A673 (cell line): Measurements from ENCODE around the gene BCAN. TPM values are rescaled to one million over a fixed set of nuclear protein-coding genes. Genes with fewer than 3 reads are reported as not detected.

Source experiments
- BruUV-seq: library from RNA; stranded (reverse); fragments of 400-500 nt; replicated peaks from 2 replicates; lab custom pipeline; 2021; lab: Mats Ljungman, UMichigan
- CTCF ChIA-PET: fragments of 300-600 bp; sonication (Branson Sonifier 250); formaldehyde crosslinking; loops from one replicate; lab custom pipeline; 2022; ENCODE audit warnings: antibody characterized with exemption; lab: Charles Lee
- POLR2A ChIA-PET: fragments of 300-600 bp; sonication (Branson Sonifier 250); formaldehyde crosslinking; loops from one replicate; lab custom pipeline; 2022; ENCODE audit warnings: antibody characterized with exemption; ENCODE audit not compliant: low non-redundant PET; lab: Charles Lee
- DNase-seq: peaks from one replicate; pipeline ENCODE4 v3.0.0-alpha.2; 2015; ENCODE audit warnings: low spot score
- H3K27ac ChIP-seq: fragments of 200-600 bp; sonication (generic); 2 replicates; pipeline ENCODE4 v1.5.1; 2016; ENCODE audit warnings: mixed run types, low read depth, mild to moderate bottlenecking, mixed read lengths, antibody characterized with exemption, low read length; ENCODE audit not compliant: poor library complexity, severe bottlenecking
- H3K27me3 ChIP-seq: fragments of 200-600 bp; sonication (generic); replicated peaks from 2 replicates; pipeline ENCODE4 v1.6.1; 2017; ENCODE audit warnings: mixed run types, low read depth, mild to moderate bottlenecking, mixed read lengths, antibody characterized with exemption, low read length; ENCODE audit not compliant: insufficient read depth, poor library complexity
- H3K36me3 ChIP-seq: fragments of 200-600 bp; sonication (generic); 2 replicates; pipeline ENCODE4 v1.6.1; 2016; ENCODE audit warnings: mixed run types, mild to moderate bottlenecking, mixed read lengths, antibody characterized with exemption, low read length; ENCODE audit not compliant: insufficient read depth, poor library complexity, severe bottlenecking
- H3K4me1 ChIP-seq: fragments of 200-600 bp; sonication (generic); 2 replicates; pipeline ENCODE4 v1.6.1; 2017; ENCODE audit warnings: mixed run types, mild to moderate bottlenecking, mixed read lengths, antibody characterized with exemption, low read length; ENCODE audit not compliant: insufficient read depth, poor library complexity, severe bottlenecking
- H3K4me3 ChIP-seq: fragments of 200-600 bp; sonication (generic); 2 replicates; pipeline ENCODE4 v1.5.1; 2016; ENCODE audit warnings: low read depth, mixed run types, mild to moderate bottlenecking, mixed read lengths, low read length; ENCODE audit not compliant: poor library complexity, severe bottlenecking
- H3K9me3 ChIP-seq: fragments of 200-600 bp; sonication (generic); 2 replicates; pipeline ENCODE4 v1.6.1; 2016; ENCODE audit warnings: mixed run types, low read depth, mild to moderate bottlenecking, mixed read lengths, antibody characterized with exemption, low read length; ENCODE audit not compliant: poor library complexity, severe bottlenecking
- CTCF ChIP-seq: fragments of 300-800, 200-600 bp; sonication (generic); conservative IDR thresholded peaks from 2 replicates; pipeline ENCODE4 v1.5.1; 2017; ENCODE audit warnings: low read depth, mild to moderate bottlenecking, antibody characterized with exemption, low read length, moderate library complexity, mixed read lengths
- EZH2 ChIP-seq: fragments of 200-600 bp; sonication (generic); IDR thresholded peaks from 2 replicates; pipeline ENCODE4 v1.6.1; 2017; ENCODE audit warnings: borderline replicate concordance, low read depth, mild to moderate bottlenecking, mixed read lengths, antibody characterized with exemption, low read length; ENCODE audit not compliant: poor library complexity, severe bottlenecking
- intact Hi-C: fragments of 100-400 bp; cut with micrococcal nuclease; formaldehyde crosslinking; loops from one replicate; pipeline ENCODE4 v1.10.0; 2022; ENCODE audit not compliant: unreplicated experiment
- total RNA-seq: library from RNA; stranded (reverse); gene quantifications from 2 replicates; pipeline ENCODE4 v1.2.3, GENCODE V29; 2021

The BCAN gene
- total RNA-seq, 1 experiment from 2014 or later, result not detected

DNA sequence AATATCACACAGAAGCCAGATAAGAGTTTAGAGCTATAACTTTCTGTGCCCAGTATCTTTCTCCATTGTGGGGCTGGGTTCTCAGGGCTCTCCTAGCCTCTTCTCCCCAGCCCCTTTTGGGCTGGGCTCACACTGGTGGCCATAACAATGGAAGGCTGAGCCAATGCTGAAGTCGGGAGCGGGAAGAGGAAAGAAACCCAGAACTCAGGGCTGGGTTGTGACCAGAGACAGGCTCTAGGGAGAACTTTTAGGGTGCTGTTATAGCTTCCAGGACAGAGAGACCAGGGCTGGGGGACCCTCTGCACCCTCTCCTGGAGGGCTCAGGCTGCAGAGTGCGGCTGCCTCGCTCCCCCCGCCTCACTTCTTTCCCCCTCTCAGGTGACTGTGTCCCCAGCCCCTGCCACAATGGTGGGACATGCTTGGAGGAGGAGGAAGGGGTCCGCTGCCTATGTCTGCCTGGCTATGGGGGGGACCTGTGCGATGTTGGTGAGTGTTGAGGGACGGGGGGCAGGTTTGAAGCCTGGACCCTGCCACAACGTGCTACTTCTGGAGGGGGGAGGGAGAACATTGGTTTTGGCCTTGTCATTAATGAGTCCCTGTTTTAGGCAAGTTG is 14.1 kb downstream of the BCAN start:
- Histone ChIP-seq H3K27me3 (peaks cover 64% of the 10 kb centered on the region), H3K9me3 (no peaks in the 10 kb centered on the region), H3K36me3 (no peaks in the 10 kb centered on the region), H3K4me1 (peaks cover 18% of the 10 kb centered on the region), H3K4me3 (no peak overlapping the region), H3K27ac (no peak overlapping the region)
- POLR2A ChIA-PET, result no interaction called here
- no TSS peak for BruUV-seq
- CTCF ChIA-PET, result interaction anchor here (1.0 to 1.6 kb wide), 5 partner anchors 9 to 270 kb away, joined by 3 to 6 read pairs (median 3); no protein-coding TSS in a partner anchor
- no peak for TF ChIP-seq EZH2
- no peak for TF ChIP-seq CTCF
- DNase-seq, result no peak
- intact Hi-C loops, result no loop called here

GRCh38 chr1:156656806-156657740 is 15.2 kb downstream of the BCAN start:
- intact Hi-C loops, result loop anchor here (1.0 kb wide), 1 partner anchor 31 kb away; no protein-coding TSS in a partner anchor
- no peaks in the 10 kb centered on the region for H3K36me3 ChIP-seq
- H3K4me1 ChIP-seq, result peaks cover 29% of the 10 kb centered on the region
- H3K27ac ChIP-seq, result no peak overlapping the region
- no peaks in the 10 kb centered on the region for H3K9me3 ChIP-seq
- CTCF ChIA-PET, result interaction anchor here (0.6 to 1.9 kb wide), 7 partner anchors 10 to 271 kb away, joined by 3 to 12 read pairs (median 4); no protein-coding TSS in a partner anchor
- peaks cover 53% of the 10 kb centered on the region for H3K27me3 ChIP-seq
- TF ChIP-seq CTCF (peak; percentile 98), EZH2 (peak; percentile 95)
- POLR2A ChIA-PET, result no interaction called here
- peak overlapping the region; percentile 39 for H3K4me3 ChIP-seq
- DNase-seq, result peak; percentile 78
- BruUV-seq, result no TSS peak

- Histone ChIP-seq H3K4me1 (peaks cover 36% of the 10 kb centered on the region), H3K36me3 (no peaks in the 10 kb centered on the region), H3K27me3 (peaks cover 46% of the 10 kb centered on the region), H3K9me3 (no peaks in the 10 kb centered on the region), H3K4me3 (peak overlapping the region; percentile 39), H3K27ac (no peak overlapping the region)
- intact Hi-C loops, result loop anchor here (1.0 kb wide), 1 partner anchor 32 kb away; no protein-coding TSS in a partner anchor
- TF ChIP-seq CTCF (no peak; the same call in 1 of the 2 replicates), EZH2 (no peak)
- BruUV-seq, result no TSS peak
- CTCF ChIA-PET, result interaction anchor here (0.5 to 1.9 kb wide), 5 partner anchors 31 to 272 kb away, joined by 3 to 12 read pairs (median 4); no protein-coding TSS in a partner anchor
- POLR2A ChIA-PET, result no interaction called here
- no peak for DNase-seq
Measured at GRCh38 chr1:156657741-156658319, 15.9 kb downstream of the BCAN start.
